Mucosa of descending colon (tissue), 3 donors: Measurements from ENCODE around the gene CLEC11A. TPM values are rescaled to one million over a fixed set of nuclear protein-coding genes. Genes with fewer than 3 reads are reported as not detected.
A peak's percentile ranks its signal among the peaks of the same experiment; 100 is the strongest.

Experiments
- ATAC-seq: fragments of 200-7000 bp; cut with Tn5 transposase; one replicate; pipeline ENCODE4 v1.9.1; 2020; ENCODE audit warnings: mild to moderate bottlenecking, moderate library complexity
- DNase-seq, 3 donors: peaks; one replicate each; pipeline ENCODE4 v3.0.0-alpha.2; 2020
- H3K36me3 ChIP-seq: fragments of 200-600 bp; one replicate; pipeline ENCODE4 v1.8.0; 2021; ENCODE audit warnings: low read depth, mild to moderate bottlenecking
- H3K4me1 ChIP-seq: fragments of 200-600 bp; one replicate; pipeline ENCODE4 v1.8.0; 2021; ENCODE audit warnings: low read depth, mild to moderate bottlenecking
- H3K4me3 ChIP-seq: fragments of 200-600 bp; one replicate; pipeline ENCODE4 v1.8.0; 2021; ENCODE audit warnings: mild to moderate bottlenecking
- H3K9me3 ChIP-seq: fragments of 200-600 bp; one replicate; pipeline ENCODE4 v1.8.0; 2021; ENCODE audit warnings: mild to moderate bottlenecking
- intact Hi-C, 2 donors: fragments of 100-400 bp; cut with DNase I in 1 of 2; cut with micrococcal nuclease in 1 of 2; formaldehyde crosslinking; loops; one replicate each; pipeline versions ENCODE4 v1.11.0 to v1.11.1; 2022; cut with DNase I, micrococcal nuclease
- total RNA-seq, 3 donors: library from RNA; stranded (reverse); fragmentation: NEBNext Ultra II Directional in 2 of 3; extraction: Animal tissue kit (Norgen Biotek cat#: 25700) in 2 of 3; gene quantifications; one replicate each; pipeline versions ENCODE4 v1.2.1 to v1.2.4, GENCODE V29; 2021 to 2023
- TF ChIP-seq, protein P1 (sequence below): fragments of 200-600 bp; IDR thresholded peaks from one replicate; pipeline ENCODE4 v1.8.0; 2022; ENCODE audit warnings: antibody characterized with exemption, mild to moderate bottlenecking
- donor health status: DM: no; HTN: no; CAD: no; lungs with moderate emphysema.
- donor health status: DM: no; HTN: no; CAD: no.
- donor health status: DM: no; HTN: yes; CAD: no.

The CLEC11A gene
- total RNA-seq, 3 donors from 2014 or later = 1.4 to 7.2 (median 4.9) TPM

DNA sequence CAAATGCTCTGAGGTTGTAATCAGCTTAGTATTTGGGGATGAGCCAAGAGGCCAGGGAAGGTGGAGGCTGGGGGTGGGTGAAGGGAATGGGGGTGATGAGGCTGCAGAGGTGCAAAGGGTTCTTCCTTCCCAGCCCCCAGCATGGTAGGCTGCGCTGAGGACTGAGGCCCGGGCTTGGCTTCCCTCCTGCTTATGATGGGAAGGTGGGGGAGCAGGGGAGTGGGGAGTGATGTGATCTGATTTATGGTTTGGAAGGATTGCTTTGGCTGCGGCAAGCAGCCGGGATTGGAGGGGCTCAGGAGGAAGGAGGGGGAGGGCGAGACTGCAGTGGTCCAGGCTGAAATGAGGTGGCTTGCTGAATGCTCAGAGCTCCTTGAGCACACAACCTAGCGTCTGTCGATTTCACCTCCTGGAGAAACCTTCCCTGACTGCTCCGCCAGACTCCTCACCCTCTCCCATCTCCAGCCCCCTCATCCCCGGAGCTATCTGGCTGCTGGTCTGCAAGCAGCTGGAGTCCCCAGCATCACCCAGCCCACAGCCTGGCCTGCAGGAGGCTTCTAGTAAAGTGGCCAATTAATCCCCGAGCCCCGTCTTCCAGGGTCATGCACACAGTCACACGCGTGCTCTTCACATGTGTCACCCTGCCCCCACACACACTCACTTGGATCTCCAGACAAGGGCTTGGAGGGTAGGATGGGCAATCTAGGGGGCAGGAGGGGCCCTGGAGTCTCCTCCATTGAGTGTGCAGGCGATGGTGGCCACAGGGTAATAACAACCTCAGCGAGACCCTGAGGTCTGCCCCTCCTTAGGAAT is 757 bp upstream of the CLEC11A start:
- ATAC-seq (no peak), DNase-seq (peak in 1 of 3 donors; percentile 40)
- Histone ChIP-seq H3K4me1 (peaks cover 16% of the 10 kb centered on the region), H3K36me3 (no peaks in the 10 kb centered on the region), H3K4me3 (no peak overlapping the region), H3K9me3 (no peaks in the 10 kb centered on the region)
- TF ChIP-seq, protein P1, sequence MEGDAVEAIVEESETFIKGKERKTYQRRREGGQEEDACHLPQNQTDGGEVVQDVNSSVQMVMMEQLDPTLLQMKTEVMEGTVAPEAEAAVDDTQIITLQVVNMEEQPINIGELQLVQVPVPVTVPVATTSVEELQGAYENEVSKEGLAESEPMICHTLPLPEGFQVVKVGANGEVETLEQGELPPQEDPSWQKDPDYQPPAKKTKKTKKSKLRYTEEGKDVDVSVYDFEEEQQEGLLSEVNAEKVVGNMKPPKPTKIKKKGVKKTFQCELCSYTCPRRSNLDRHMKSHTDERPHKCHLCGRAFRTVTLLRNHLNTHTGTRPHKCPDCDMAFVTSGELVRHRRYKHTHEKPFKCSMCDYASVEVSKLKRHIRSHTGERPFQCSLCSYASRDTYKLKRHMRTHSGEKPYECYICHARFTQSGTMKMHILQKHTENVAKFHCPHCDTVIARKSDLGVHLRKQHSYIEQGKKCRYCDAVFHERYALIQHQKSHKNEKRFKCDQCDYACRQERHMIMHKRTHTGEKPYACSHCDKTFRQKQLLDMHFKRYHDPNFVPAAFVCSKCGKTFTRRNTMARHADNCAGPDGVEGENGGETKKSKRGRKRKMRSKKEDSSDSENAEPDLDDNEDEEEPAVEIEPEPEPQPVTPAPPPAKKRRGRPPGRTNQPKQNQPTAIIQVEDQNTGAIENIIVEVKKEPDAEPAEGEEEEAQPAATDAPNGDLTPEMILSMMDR = no peak
- intact Hi-C loops = no loop called here

DNA sequence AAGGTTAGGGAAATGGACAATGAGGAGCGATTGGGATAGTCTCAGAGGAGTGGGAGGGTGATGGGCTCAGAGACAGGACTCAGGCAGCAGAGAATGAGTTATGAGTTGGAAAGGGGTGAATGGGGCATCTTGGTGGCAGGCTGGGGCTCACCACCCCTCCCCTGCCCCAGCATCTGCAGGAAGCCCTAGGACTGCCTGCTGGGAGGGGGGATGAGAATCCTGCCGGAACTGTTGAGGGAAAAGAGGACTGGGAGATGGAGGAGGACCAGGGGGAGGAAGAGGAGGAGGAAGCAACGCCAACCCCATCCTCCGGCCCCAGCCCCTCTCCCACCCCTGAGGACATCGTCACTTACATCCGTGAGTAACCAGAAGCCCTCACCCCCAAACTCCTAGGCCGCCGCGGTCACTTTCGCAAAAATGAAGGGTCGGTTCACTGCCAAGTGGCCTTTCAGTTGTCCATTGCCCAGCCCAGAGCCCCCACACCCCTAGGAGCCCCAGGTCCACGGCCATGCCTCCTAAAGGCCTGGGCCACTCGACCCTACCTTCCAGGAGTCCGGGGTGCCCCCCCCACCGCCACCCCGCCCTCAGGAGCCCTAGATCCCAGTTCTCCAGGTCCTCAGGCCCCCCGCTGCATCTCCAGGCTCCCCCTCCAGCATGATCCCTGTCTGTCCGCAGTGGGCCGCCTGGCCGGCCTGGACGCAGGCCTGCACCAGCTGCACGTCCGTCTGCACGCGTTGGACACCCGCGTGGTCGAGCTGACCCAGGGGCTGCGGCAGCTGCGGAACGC is 764 bp downstream of the CLEC11A start:
- intact Hi-C loops = no loop called here
- DNase-seq = no peak
- no peaks in the 10 kb centered on the region for H3K9me3 ChIP-seq
- no peak for ATAC-seq
- peaks cover 16% of the 10 kb centered on the region for H3K4me1 ChIP-seq
- no peak overlapping the region for H3K4me3 ChIP-seq
- TF ChIP-seq, protein P1 = no peak
- no peaks in the 10 kb centered on the region for H3K36me3 ChIP-seq

DNA sequence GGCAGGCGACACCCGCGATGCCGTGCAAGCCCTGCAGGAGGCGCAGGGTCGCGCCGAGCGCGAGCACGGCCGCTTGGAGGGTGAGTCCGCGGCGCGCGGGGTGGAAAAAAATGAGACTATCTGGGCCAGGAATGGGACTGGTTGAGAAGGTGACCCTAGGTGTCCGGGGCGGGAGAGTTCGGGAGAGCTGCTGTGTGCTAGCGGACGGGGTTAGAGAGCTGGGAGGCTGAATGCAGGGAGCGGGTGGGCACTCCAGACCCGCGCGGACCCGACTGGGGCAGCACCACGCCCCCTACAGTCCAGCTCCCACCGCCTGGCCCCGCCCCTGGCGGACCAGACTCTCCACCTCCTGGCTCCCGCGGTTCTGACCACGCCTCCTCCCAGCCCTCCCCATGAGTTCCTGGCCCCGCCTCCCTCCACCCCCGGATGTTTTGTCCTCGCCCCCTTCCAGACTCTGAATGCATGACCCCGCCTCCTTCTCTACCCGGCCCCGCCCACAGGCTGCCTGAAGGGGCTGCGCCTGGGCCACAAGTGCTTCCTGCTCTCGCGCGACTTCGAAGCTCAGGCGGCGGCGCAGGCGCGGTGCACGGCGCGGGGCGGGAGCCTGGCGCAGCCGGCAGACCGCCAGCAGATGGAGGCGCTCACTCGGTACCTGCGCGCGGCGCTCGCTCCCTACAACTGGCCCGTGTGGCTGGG is 1.5 kb downstream of the CLEC11A start:
- intact Hi-C loops = no loop called here
- Histone ChIP-seq H3K4me3 (peak overlapping the region; percentile 14), H3K36me3 (no peaks in the 10 kb centered on the region), H3K9me3 (no peaks in the 10 kb centered on the region), H3K4me1 (peaks cover 16% of the 10 kb centered on the region)
- ATAC-seq (peak; percentile 96), DNase-seq (peak; percentile 97 to 99 (median 98))
- TF ChIP-seq, protein P1 = peak; percentile 63

DNA sequence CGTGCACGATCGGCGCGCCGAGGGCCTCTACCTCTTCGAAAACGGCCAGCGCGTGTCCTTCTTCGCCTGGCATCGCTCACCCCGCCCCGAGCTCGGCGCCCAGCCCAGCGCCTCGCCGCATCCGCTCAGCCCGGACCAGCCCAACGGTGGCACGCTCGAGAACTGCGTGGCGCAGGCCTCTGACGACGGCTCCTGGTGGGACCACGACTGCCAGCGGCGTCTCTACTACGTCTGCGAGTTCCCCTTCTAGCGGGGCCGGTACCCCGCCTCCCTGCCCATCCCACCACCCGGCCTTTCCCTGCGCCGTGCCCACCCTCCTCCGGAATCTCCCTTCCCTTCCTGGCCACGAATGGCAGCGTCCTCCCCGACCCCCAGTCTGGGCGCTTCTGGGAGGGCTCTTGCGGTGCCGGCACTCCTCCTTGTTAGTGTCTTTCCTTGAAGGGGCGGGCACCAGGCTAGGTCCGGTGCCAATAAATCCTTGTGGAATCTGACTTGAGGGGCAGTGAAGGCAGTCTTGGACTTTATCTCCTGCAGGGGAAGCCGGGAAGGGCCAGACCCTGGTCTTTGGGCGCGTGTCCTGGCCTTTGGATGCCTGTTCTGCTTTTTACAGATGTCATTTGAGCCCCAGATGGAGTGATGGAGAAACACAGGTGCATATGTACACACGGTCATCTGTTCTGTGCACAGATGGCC is 2.2 kb downstream of the CLEC11A start:
- Histone ChIP-seq H3K9me3 (no peaks in the 10 kb centered on the region), H3K4me1 (peaks cover 16% of the 10 kb centered on the region), H3K4me3 (peak overlapping the region; percentile 14), H3K36me3 (no peaks in the 10 kb centered on the region)
- no peak for ATAC-seq
- TF ChIP-seq, protein P1 = no peak
- no peak for DNase-seq
- intact Hi-C loops = no loop called here

DNA sequence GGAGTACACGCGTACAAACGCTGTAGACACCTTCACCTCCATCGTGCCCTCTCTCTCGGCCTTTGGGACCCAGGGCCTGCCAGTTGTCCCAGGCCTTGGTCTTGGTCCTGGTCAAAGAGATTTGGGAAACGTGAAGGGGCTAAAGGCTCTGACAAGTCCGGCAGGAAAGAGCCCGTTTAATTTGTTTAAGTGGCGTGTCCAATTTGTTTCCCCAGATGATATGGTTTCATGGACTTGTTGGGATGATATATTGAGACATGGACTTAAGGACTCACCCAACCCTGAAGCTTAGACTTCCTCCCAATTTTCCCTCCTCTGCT is 2.7 kb downstream of the CLEC11A start:
- intact Hi-C loops = no loop called here
- Histone ChIP-seq H3K36me3 (no peaks in the 10 kb centered on the region), H3K4me1 (peaks cover 16% of the 10 kb centered on the region), H3K9me3 (no peaks in the 10 kb centered on the region), H3K4me3 (no peak overlapping the region)
- TF ChIP-seq, protein P1 = no peak
- ATAC-seq (no peak), DNase-seq (peak in 1 of 3 donors; percentile 45)
